Upper lobe of right lung (tissue), 1 donor: Measurements from ENCODE around the gene BNIP3. TPM values are rescaled to one million over a fixed set of nuclear protein-coding genes. Genes with fewer than 3 reads are reported as not detected.

Source experiments
- total RNA-seq: library from RNA; stranded (reverse); fragmentation: NEBNext Ultra II Directional; extraction: Animal tissue kit (Norgen Biotek cat#: 25700); gene quantifications from one replicate; pipeline ENCODE4 v1.2.1, GENCODE V29; 2021
- donor health status: DM: no; HTN: yes; CAD: no; lungs with severe emphysema.

BNIP3 gene
- total RNA-seq, 1 donor from 2014 or later = 38.2 TPM

Other genes with a start within 250 kb of the BNIP3 start
- 28.3 TPM for gene PPP2R2D, start 80.9 kb downstream of the BNIP3 start, total RNA-seq
- 0.32 TPM for gene JAKMIP3, start 84.0 kb upstream of the BNIP3 start, total RNA-seq
- 1.7 TPM for gene DPYSL4, start 205.0 kb upstream of the BNIP3 start, total RNA-seq